Spleen (tissue), 11 donors: ENCODE measurements around the gene CAPSL. TPM values are rescaled to one million over a fixed set of nuclear protein-coding genes. Genes with fewer than 3 reads are reported as not detected.
A peak's percentile ranks its signal among the peaks of the same experiment; 100 is the strongest.
"Not testable (repeated sequence)": the region's sequence is repeated elsewhere in the genome, so short reads cannot be mapped to it uniquely, and the experiment has no call there.

Experiments
- DNase-seq: peaks from one replicate; pipeline ENCODE4 v3.0.0-alpha.2; 2020
- H3K27ac ChIP-seq, 8 donors: fragments of 200-600 bp; sonication (generic) in 7 of 8; 1 replicate in 4 of 8; 2 replicates in 4 of 8; pipeline versions ENCODE4 v1.5.0 to v1.8.0; 2016 to 2021; ENCODE audit warnings: inconsistent platforms in 4 of 8, mild to moderate bottlenecking in 4 of 8, moderate library complexity in 1 of 8
- H3K27me3 ChIP-seq, 7 donors: fragments of 200-600 bp; sonication (generic) in 6 of 7; replicated peaks in 1 of 7; 1 replicate in 4 of 7; 2 replicates in 3 of 7; pipeline versions ENCODE4 v1.5.0 to v1.8.0; 2016 to 2021; ENCODE audit warnings: inconsistent platforms in 3 of 7, mild to moderate bottlenecking in 1 of 7
- H3K36me3 ChIP-seq, 6 donors: fragments of 200-600 bp; sonication (generic) in 5 of 6; 1 replicate in 4 of 6; 2 replicates in 2 of 6; pipeline versions ENCODE4 v1.5.0 to v1.8.0; 2016 to 2021; ENCODE audit warnings: inconsistent platforms in 2 of 6
- H3K4me1 ChIP-seq, 6 donors: fragments of 200-600 bp; sonication (generic) in 5 of 6; 1 replicate in 3 of 6; 2 replicates in 3 of 6; pipeline versions ENCODE4 v1.5.0 to v1.8.0; 2016 to 2021; ENCODE audit warnings: inconsistent platforms in 3 of 6
- H3K4me3 ChIP-seq, 8 donors: fragments of 200-600 bp; sonication (generic) in 7 of 8; 1 replicate in 4 of 8; 2 replicates in 4 of 8; pipeline versions ENCODE4 v1.5.0 to v1.8.0; 2016 to 2021; ENCODE audit warnings: inconsistent platforms in 4 of 8, mild to moderate bottlenecking in 4 of 8, moderate library complexity in 2 of 8
- H3K9me3 ChIP-seq, 8 donors: fragments of 200-600 bp; sonication (generic) in 7 of 8; 1 replicate in 4 of 8; 2 replicates in 4 of 8; pipeline versions ENCODE4 v1.5.0 to v1.8.0; 2016 to 2021; ENCODE audit warnings: inconsistent platforms in 4 of 8
- POLR2A ChIP-seq, 3 donors: fragments of 450-650 bp; IDR thresholded peaks; one replicate each; pipeline ENCODE4 v1.5.1; 2017; ENCODE audit warnings: antibody characterized with exemption in 3 of 3, mild to moderate bottlenecking in 1 of 3
- POLR2AphosphoS5 ChIP-seq, 3 donors: sonication (generic); formaldehyde crosslinking; IDR thresholded peaks; one replicate each; pipeline ENCODE4 v1.5.1; 2017; ENCODE audit warnings: antibody characterized with exemption in 3 of 3
- WGBS, 5 donors: extraction: QIAGEN DNeasy Blood & Tissue Kit in 3 of 5; methylation state at CpG; one replicate each; pipeline versions ENCODE4 v1.1.5 to v1.1.7; 2013 to 2018; 5-methylcytosine and 5-hydroxymethylcytosine counted together
- intact Hi-C: fragments of 100-400 bp; cut with DNase I; formaldehyde crosslinking; loops from one replicate; pipeline ENCODE4 v1.15.0; 2023; ENCODE audit warnings: low total_unique reads
- polyA plus RNA-seq, 3 donors: library from polyadenylated mRNA; stranded (reverse); fragments of 200-250 nt; gene quantifications; one replicate each; pipeline ENCODE4 v1.2.1, GENCODE V29; 2013
- small RNA-seq, 4 donors: library from RNA; depleted of rRNA; stranded (forward); fragments of <200 nt; gene quantifications; one replicate each; pipeline ENCODE3, GENCODE V24; 2016
- total RNA-seq, 7 donors: library from RNA; depleted of rRNA in 3 of 7; stranded (reverse); fragments of >200 nt in 3 of 7; fragmentation: NEBNext Ultra II Directional in 4 of 7; extraction: Animal tissue kit (Norgen Biotek cat#: 25700) in 4 of 7; gene quantifications; one replicate each; pipeline versions ENCODE4 v1.1.0 to v1.2.1, GENCODE V29; 2016 to 2021
- TF ChIP-seq, protein P1 (sequence below), 11 experiments: fragments of 200-600 bp in 7 of 11; fragments of 450-650 bp in 4 of 11; sonication (generic) in 4 of 11; IDR thresholded peaks in 8 of 11; conservative IDR thresholded peaks in 3 of 11; 1 replicate in 7 of 11; 2 replicates in 4 of 11; pipeline versions ENCODE4 v1.4.0 to v1.8.0; 2016 to 2021; ENCODE audit warnings: antibody characterized with exemption in 11 of 11, inconsistent platforms in 4 of 11, mild to moderate bottlenecking in 1 of 11
- donor health status: healthy with polysubstance abuse.
- donor health status: DM: no; HTN: no; CAD: no; lungs with moderate emphysema.
- donor health status: DM: no; HTN: no; CAD: no.
- donor health status: Bipolar disorder and iron deficiency.
- donor health status: healthy.
- donor health status: DM: no; HTN: no; CAD: no.
- donor health status: DM: yes; HTN: yes; CAD: no.

The CAPSL gene
- total and polyA plus RNA-seq, 10 donors: not detected

DNA sequence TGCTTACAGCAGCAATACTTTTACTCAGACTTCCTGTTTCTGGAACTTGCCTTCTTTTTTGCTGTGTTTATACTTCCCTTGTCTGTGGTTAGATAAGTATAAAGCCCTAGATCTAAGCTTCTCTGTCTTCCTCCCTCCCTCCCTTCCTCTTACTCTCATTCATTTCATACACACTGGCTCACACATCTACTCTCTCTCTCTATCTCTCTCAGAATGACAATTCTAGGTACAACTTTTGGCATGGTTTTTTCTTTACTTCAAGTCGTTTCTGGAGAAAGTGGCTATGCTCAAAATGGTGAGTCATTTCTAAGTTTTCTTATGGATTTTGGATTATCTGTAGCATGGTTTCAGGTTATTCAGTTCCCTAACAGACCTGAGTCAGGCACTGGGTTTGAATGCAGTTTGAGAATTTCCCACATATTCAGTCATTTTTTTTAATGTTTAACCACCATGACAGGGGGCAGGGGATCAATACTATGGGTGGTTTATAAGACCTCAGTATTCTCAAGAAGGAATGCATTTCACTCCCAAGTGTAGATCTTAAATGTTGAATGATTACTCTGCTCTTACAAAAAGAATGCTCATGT, 81.6 kb downstream of the CAPSL start, which contains the start of gene IL7R:
IL7R (plus strand) TSS at position 127 of the 587 bp plus-strand sequence; CDS start at position 214, 87 bp downstream.
- 8 to 33% (median 16%) methylated on average over 1 of the region's 1 CpG for WGBS, 5 donors
- Histone ChIP-seq H3K27ac (peak within 1 kb of the TSS; percentile 9 to 90 (median 65)), H3K4me3 (peak within 1 kb of the TSS; percentile 7 to 66 (median 30)), H3K4me1 (peaks cover 0 to 40% (median 19%) of the 10 kb centered on the region in 6 donors), H3K27me3 (no peaks in the 10 kb centered on the region), H3K9me3 (no peaks in the 10 kb centered on the region), H3K36me3 (peaks cover 0 to 2% (median 0%) of the 10 kb centered on the region in 6 donors)
- no peak for DNase-seq
- TF ChIP-seq, protein P1, sequence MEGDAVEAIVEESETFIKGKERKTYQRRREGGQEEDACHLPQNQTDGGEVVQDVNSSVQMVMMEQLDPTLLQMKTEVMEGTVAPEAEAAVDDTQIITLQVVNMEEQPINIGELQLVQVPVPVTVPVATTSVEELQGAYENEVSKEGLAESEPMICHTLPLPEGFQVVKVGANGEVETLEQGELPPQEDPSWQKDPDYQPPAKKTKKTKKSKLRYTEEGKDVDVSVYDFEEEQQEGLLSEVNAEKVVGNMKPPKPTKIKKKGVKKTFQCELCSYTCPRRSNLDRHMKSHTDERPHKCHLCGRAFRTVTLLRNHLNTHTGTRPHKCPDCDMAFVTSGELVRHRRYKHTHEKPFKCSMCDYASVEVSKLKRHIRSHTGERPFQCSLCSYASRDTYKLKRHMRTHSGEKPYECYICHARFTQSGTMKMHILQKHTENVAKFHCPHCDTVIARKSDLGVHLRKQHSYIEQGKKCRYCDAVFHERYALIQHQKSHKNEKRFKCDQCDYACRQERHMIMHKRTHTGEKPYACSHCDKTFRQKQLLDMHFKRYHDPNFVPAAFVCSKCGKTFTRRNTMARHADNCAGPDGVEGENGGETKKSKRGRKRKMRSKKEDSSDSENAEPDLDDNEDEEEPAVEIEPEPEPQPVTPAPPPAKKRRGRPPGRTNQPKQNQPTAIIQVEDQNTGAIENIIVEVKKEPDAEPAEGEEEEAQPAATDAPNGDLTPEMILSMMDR (IDR thresholded peaks at IDR 0.05 in 8 of 11, conservative IDR thresholded peaks at IDR 0.05 in 3 of 11): no peak
- TF ChIP-seq POLR2AphosphoS5 (IDR thresholded peaks at IDR 0.05): peak in 1 of 3 donors; percentile 72
- peak in 1 of 3 donors; percentile 58 for TF ChIP-seq POLR2A (IDR thresholded peaks at IDR 0.05)
- intact Hi-C loops: no loop called here

DNA sequence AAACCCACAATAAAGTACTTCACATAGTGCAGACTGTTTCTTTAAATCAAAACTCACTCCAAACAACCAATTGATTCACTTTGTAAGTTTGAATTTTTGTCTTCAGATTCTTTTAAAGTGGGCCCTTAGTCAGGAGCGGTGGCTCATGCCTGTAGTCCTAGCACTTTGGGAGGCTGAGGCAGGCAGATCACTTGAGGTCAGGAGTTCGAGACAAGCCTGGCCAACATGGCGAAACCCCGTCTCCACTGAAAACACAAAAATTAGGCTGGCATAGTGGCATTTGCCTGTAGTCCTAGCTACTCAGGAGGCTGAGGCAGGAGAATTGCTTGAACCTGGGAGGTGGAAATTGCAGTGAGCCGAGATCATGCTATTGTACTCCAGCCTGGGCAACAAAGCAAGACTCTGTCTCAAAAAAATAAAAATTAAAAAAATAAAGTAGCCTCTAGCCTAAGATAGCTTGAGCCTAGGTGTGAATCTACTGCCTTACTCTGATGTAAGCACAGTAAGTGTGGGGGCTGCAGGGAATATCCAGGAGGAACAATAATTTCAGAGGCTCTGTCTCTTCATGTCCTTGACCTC, 82.1 kb downstream of the CAPSL start:
- Histone ChIP-seq H3K27ac (peak overlapping the region; percentile 9 to 90 (median 65)), H3K4me1 (peaks cover 0 to 46% (median 23%) of the 10 kb centered on the region in 6 donors), H3K4me3 (peak overlapping the region in 5 of 8 donors; percentile 28 to 66 (median 38))
- intact Hi-C loops, H3K36me3 ChIP-seq, H3K9me3 ChIP-seq, DNase-seq, H3K27me3 ChIP-seq: not testable (repeated sequence)
- 82 to 89% (median 84%) methylated on average over 5 of the region's 5 CpGs for WGBS, 5 donors

DNA sequence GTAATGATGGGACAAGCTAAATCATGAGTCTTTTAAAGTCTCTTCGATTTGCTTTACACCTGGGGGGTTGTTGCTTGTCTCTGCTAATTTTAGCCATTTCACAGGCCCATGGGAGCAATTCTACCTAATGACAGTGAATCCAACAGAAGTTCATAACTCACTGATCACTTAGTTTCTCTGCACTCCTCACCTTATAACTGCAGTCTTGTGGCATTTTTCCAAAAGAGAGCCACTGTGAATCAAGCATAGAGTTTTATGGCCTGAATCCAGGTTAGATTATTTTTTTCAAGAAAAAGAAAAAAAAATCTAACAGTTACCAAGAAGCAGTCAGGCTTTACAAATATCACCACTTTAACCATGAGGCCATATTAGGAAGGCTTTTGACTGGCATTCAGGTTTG, 83.2 kb downstream of the CAPSL start:
- Histone ChIP-seq H3K27me3 (no peaks in the 10 kb centered on the region), H3K27ac (peak overlapping the region; percentile 2 to 90 (median 65)), H3K36me3 (no peaks in the 10 kb centered on the region), H3K4me3 (peak overlapping the region in 1 of 8 donors; percentile 9), H3K4me1 (peaks cover 0 to 49% (median 23%) of the 10 kb centered on the region in 6 donors), H3K9me3 (no peaks in the 10 kb centered on the region)
- intact Hi-C loops: no loop called here
- DNase-seq: no peak
- TF ChIP-seq POLR2A (IDR thresholded peaks at IDR 0.05): no peak
- no peak for TF ChIP-seq POLR2AphosphoS5 (IDR thresholded peaks at IDR 0.05)
- TF ChIP-seq, protein P1 (IDR thresholded peaks at IDR 0.05 in 8 of 11, conservative IDR thresholded peaks at IDR 0.05 in 3 of 11): no peak
- WGBS, 5 donors: 59 to 81% (median 78%) methylated on average over 1 of the region's 1 CpG

Small RNA genes within 50 kb of the gene (small RNA-seq; reads per million reads assigned to genes)
- 0 reads per million in 4 donors for gene AC112204.1

Other genes with a start within 250 kb of the CAPSL start
- gene IL7R, start 81.7 kb downstream of the CAPSL start, total RNA-seq: 100 to 1,000 TPM in 4 of 7 donors, 10 to 100 TPM in 3; 82.3 to 280 (median 130) TPM
- 10 to 100 TPM; 13.5 to 21.8 (median 16.3) TPM for gene IL7R, start 81.7 kb downstream of the CAPSL start, polyA plus RNA-seq
- not detected for gene UGT3A1, start 52.8 kb upstream of the CAPSL start, total RNA-seq
- not detected for gene UGT3A1, start 52.8 kb upstream of the CAPSL start, polyA plus RNA-seq
- 1 to 10 TPM in 4 of 7 donors, under 1 TPM in 1, not detected in 2; 0.94 to 2.2 (median 1.2) TPM for gene UGT3A2, start 128.3 kb upstream of the CAPSL start, total RNA-seq
- gene UGT3A2, start 128.3 kb upstream of the CAPSL start, polyA plus RNA-seq: under 1 TPM; 0.04 to 0.48 (median 0.11) TPM
- 10 to 100 TPM; 11.5 to 19.5 (median 13.3) TPM for gene LMBRD2, start 213.3 kb upstream of the CAPSL start, total RNA-seq
- gene LMBRD2, start 213.3 kb upstream of the CAPSL start, polyA plus RNA-seq: 1 to 10 TPM; 1.4 to 2.2 (median 2.1) TPM
- 10 to 100 TPM; 14.8 to 23.6 (median 16.8) TPM for gene SKP2, start 213.5 kb upstream of the CAPSL start, total RNA-seq
- 1 to 10 TPM; 4.2 to 5.3 (median 5.3) TPM for gene SKP2, start 213.5 kb upstream of the CAPSL start, polyA plus RNA-seq